IPS DF 6.9 (cell line): ENCODE measurements around the gene SPTA1.

ENCODE experiments used
- DNase-seq: peaks from one replicate; pipeline ENCODE4 v3.0.0-alpha.2; 2013; ENCODE audit warnings: low read depth, low spot score
- H3K27ac ChIP-seq: one replicate; pipeline ENCODE4 v1.5.1; 2013; ENCODE audit warnings: low read length, control low read depth
- H3K27me3 ChIP-seq: 2 replicates; pipeline ENCODE4 v1.6.1; 2013; ENCODE audit warnings: mild to moderate bottlenecking, low read length; ENCODE audit not compliant: control insufficient read depth, insufficient read depth
- H3K36me3 ChIP-seq: 2 replicates; pipeline ENCODE4 v1.6.1; 2013; ENCODE audit warnings: low read length; ENCODE audit not compliant: control insufficient read depth, insufficient read depth
- H3K4me1 ChIP-seq: 2 replicates; pipeline ENCODE4 v1.6.1; 2013; ENCODE audit warnings: low read length; ENCODE audit not compliant: control insufficient read depth, insufficient read depth
- H3K4me3 ChIP-seq: 2 replicates; pipeline ENCODE4 v1.5.1; 2013; ENCODE audit warnings: mild to moderate bottlenecking, low read length
- H3K9me3 ChIP-seq: 2 replicates; pipeline ENCODE4 v1.6.1; 2013; ENCODE audit warnings: low read length, inconsistent platforms; ENCODE audit not compliant: control insufficient read depth, insufficient read depth
- WGBS: extraction: QIAGEN DNeasy Blood & Tissue Kit; methylation state at CpG from one replicate; pipeline ENCODE4 v1.1.7; 2013; ENCODE audit warnings: mixed read lengths, missing lambda C conversion rate; ENCODE audit not compliant: insufficient read length, insufficient coverage; 5-methylcytosine and 5-hydroxymethylcytosine counted together

Gene SPTA1

GRCh38 chr1:158583962-158584361 lies 102.6 kb downstream of the SPTA1 start:
- DNase-seq, result no peak
- Histone ChIP-seq H3K9me3 (no peaks in the 10 kb centered on the region; the same call in 1 of the 2 replicates), H3K4me3 (no peak overlapping the region), H3K27me3 (no peaks in the 10 kb centered on the region), H3K36me3 (no peaks in the 10 kb centered on the region), H3K4me1 (no peaks in the 10 kb centered on the region), H3K27ac (no peak overlapping the region)
- no CpG with 5 or more reads among the region's 4 CpGs for WGBS

- WGBS, result no CpG with 5 or more reads among the region's 1 CpG
- H3K4me3 ChIP-seq, result no peak within 1 kb of the TSS
- no peaks in the 10 kb centered on the region for H3K9me3 ChIP-seq
- no peaks in the 10 kb centered on the region for H3K27me3 ChIP-seq
- H3K27ac ChIP-seq, result no peak within 1 kb of the TSS
- no peaks in the 10 kb centered on the region for H3K36me3 ChIP-seq
- DNase-seq, result no peak
- no peaks in the 10 kb centered on the region for H3K4me1 ChIP-seq
Measured at GRCh38 chr1:158579733-158580132, 106.8 kb downstream of the SPTA1 start, which contains the start of gene OR10X1. Gene OR10X1 (minus strand): TSS chr1:158579899. CDS start chr1:158579899, 0 bp downstream.

GRCh38 chr1:158577561-158577960 lies 109.0 kb downstream of the SPTA1 start:
- no peak for DNase-seq
- no CpG with 5 or more reads among the region's 3 CpGs for WGBS

GRCh38 chr1:158572226-158572625 lies 114.3 kb downstream of the SPTA1 start:
- Histone ChIP-seq H3K4me1 (no peaks in the 10 kb centered on the region), H3K4me3 (no peak overlapping the region), H3K27me3 (no peaks in the 10 kb centered on the region), H3K36me3 (no peaks in the 10 kb centered on the region), H3K27ac (no peak overlapping the region), H3K9me3 (no peaks in the 10 kb centered on the region)
- WGBS, result no CpG with 5 or more reads among the region's 1 CpG
- DNase-seq, result no peak

More at GRCh38 chr1:158577561-158577960, 109.0 kb downstream of the SPTA1 start:
- no peaks in the 10 kb centered on the region for H3K9me3 ChIP-seq
- no peak overlapping the region for H3K4me3 ChIP-seq
- no peaks in the 10 kb centered on the region for H3K4me1 ChIP-seq
- no peak overlapping the region for H3K27ac ChIP-seq
- no peaks in the 10 kb centered on the region for H3K27me3 ChIP-seq
- H3K36me3 ChIP-seq, result no peaks in the 10 kb centered on the region

GRCh38 chr1:158570480-158570879 lies 116.0 kb downstream of the SPTA1 start, which contains the start of gene OR6P1:
Gene OR6P1 (minus strand): TSS chr1:158570580. CDS start chr1:158563604, 6,976 bp downstream.
- H3K9me3 ChIP-seq, result no peaks in the 10 kb centered on the region
- H3K27me3 ChIP-seq, result no peaks in the 10 kb centered on the region
- WGBS, result no CpG with 5 or more reads among the region's 3 CpGs

GRCh38 chr1:158564608-158565007 lies 121.9 kb downstream of the SPTA1 start:
- WGBS, result no CpG with 5 or more reads among the region's 2 CpGs
- Histone ChIP-seq H3K27ac (no peak overlapping the region), H3K27me3 (no peaks in the 10 kb centered on the region), H3K4me3 (no peak overlapping the region), H3K9me3 (no peaks in the 10 kb centered on the region), H3K36me3 (no peaks in the 10 kb centered on the region), H3K4me1 (no peaks in the 10 kb centered on the region)
- DNase-seq, result no peak

More at GRCh38 chr1:158570480-158570879, 116.0 kb downstream of the SPTA1 start, which contains the start of gene OR6P1:
- Histone ChIP-seq H3K27ac (no peak within 1 kb of the TSS), H3K4me1 (no peaks in the 10 kb centered on the region), H3K4me3 (no peak within 1 kb of the TSS), H3K36me3 (no peaks in the 10 kb centered on the region)
- DNase-seq, result no peak

GRCh38 chr1:158563853-158564252 lies 122.7 kb downstream of the SPTA1 start:
- Histone ChIP-seq H3K27ac (no peak overlapping the region), H3K4me3 (no peak overlapping the region), H3K36me3 (no peaks in the 10 kb centered on the region), H3K9me3 (no peaks in the 10 kb centered on the region), H3K27me3 (no peaks in the 10 kb centered on the region), H3K4me1 (no peaks in the 10 kb centered on the region)
- DNase-seq, result no peak
- no CpG with 5 or more reads among the region's 2 CpGs for WGBS
